Astrocyte (in vitro differentiated cells and primary cell): ENCODE results near the gene CACNA2D1. TPM values are rescaled to one million over a fixed set of nuclear protein-coding genes. Genes with fewer than 3 reads are reported as not detected.
A peak's percentile ranks its signal among the peaks of the same experiment; 100 is the strongest.

Experiments used
- DNase-seq: peaks from one replicate; pipeline ENCODE4 v3.0.0-alpha.2; 2010; ENCODE audit warnings: low read depth
- FAIRE-seq: peaks from 2 replicates; lab custom pipeline; 2011; peaks lifted over from hg19 to GRCh38; lab: Jason Lieb, UNC
- H2AFZ ChIP-seq: 2 replicates; pipeline ENCODE4 v1.6.0; 2012; ENCODE audit warnings: low read depth, low read length, inconsistent platforms
- H3K27ac ChIP-seq: 2 replicates; pipeline ENCODE4 v1.5.1; 2011; ENCODE audit warnings: low read depth, low read length, inconsistent platforms
- H3K27me3 ChIP-seq: 2 replicates; pipeline ENCODE4 v1.6.0; 2011; ENCODE audit warnings: low read length, inconsistent platforms; ENCODE audit not compliant: insufficient read depth
- H3K36me3 ChIP-seq: 2 replicates; pipeline ENCODE4 v1.5.1; 2011; ENCODE audit warnings: low read length, inconsistent platforms; ENCODE audit not compliant: insufficient read depth
- H3K4me1 ChIP-seq: 2 replicates; pipeline ENCODE4 v1.5.1; 2011; ENCODE audit warnings: low read length, inconsistent platforms; ENCODE audit not compliant: insufficient read depth
- H3K4me2 ChIP-seq: 2 replicates; pipeline ENCODE4 v1.6.0; 2012; ENCODE audit warnings: low read length, inconsistent platforms
- H3K4me3 ChIP-seq: 2 replicates; pipeline ENCODE4 v1.5.1; 2011; ENCODE audit warnings: low read depth, mild to moderate bottlenecking, low read length, inconsistent platforms; ENCODE audit not compliant: insufficient read depth
- H3K79me2 ChIP-seq: 2 replicates; pipeline ENCODE4 v1.6.0; 2012; ENCODE audit warnings: mild to moderate bottlenecking, low read length, inconsistent platforms; ENCODE audit not compliant: insufficient read depth
- H3K9ac ChIP-seq: 2 replicates; pipeline ENCODE4 v1.6.0; 2012; ENCODE audit warnings: mild to moderate bottlenecking, low read length, inconsistent platforms
- H3K9me3 ChIP-seq: 2 replicates; pipeline ENCODE4 v1.5.1; 2012; ENCODE audit warnings: low read depth, mild to moderate bottlenecking, low read length, inconsistent platforms; ENCODE audit not compliant: insufficient read depth
- H4K20me1 ChIP-seq: 2 replicates; pipeline ENCODE4 v1.6.0; 2012; ENCODE audit warnings: low read length, inconsistent platforms; ENCODE audit not compliant: insufficient read depth
- H3K27ac Mint-ChIP-seq: one replicate; pipeline ENCODE4 v1.8.0; 2021; ENCODE audit warnings: mild to moderate bottlenecking, mixed read lengths; ENCODE audit not compliant: unreplicated experiment
- H3K27me3 Mint-ChIP-seq: one replicate; pipeline ENCODE4 v1.8.0; 2021; ENCODE audit warnings: low read depth, mixed read lengths; ENCODE audit not compliant: unreplicated experiment
- H3K36me3 Mint-ChIP-seq: one replicate; pipeline ENCODE4 v1.8.0; 2021; ENCODE audit warnings: low read depth, mixed read lengths; ENCODE audit not compliant: unreplicated experiment
- H3K4me1 Mint-ChIP-seq: one replicate; pipeline ENCODE4 v1.8.0; 2021; ENCODE audit warnings: low read depth, mixed read lengths; ENCODE audit not compliant: unreplicated experiment
- H3K4me3 Mint-ChIP-seq: one replicate; pipeline ENCODE4 v1.8.0; 2021; ENCODE audit warnings: mild to moderate bottlenecking, moderate library complexity, mixed read lengths; ENCODE audit not compliant: unreplicated experiment
- H3K9me3 Mint-ChIP-seq: one replicate; pipeline ENCODE4 v1.8.0; 2021; ENCODE audit warnings: mild to moderate bottlenecking, mixed read lengths; ENCODE audit not compliant: unreplicated experiment
- EZH2 ChIP-seq: IDR thresholded peaks from 2 replicates; pipeline ENCODE4 v1.6.1; 2012; ENCODE audit warnings: mild to moderate bottlenecking, low read length, inconsistent platforms; ENCODE audit not compliant: insufficient read depth
- total RNA-seq: library from RNA; stranded (reverse); gene quantifications from 2 replicates; pipeline ENCODE4 v1.2.1, GENCODE V29; 2021
- TF ChIP-seq, protein P1 (sequence below): IDR thresholded peaks from 2 replicates; pipeline ENCODE4 v1.5.1; 2011; ENCODE audit warnings: low read depth, mild to moderate bottlenecking, inconsistent platforms, low read length, moderate library complexity; ENCODE audit not compliant: insufficient read depth

Gene CACNA2D1
- total RNA-seq, 1 donor from 2014 or later = 53.4 TPM

DNA sequence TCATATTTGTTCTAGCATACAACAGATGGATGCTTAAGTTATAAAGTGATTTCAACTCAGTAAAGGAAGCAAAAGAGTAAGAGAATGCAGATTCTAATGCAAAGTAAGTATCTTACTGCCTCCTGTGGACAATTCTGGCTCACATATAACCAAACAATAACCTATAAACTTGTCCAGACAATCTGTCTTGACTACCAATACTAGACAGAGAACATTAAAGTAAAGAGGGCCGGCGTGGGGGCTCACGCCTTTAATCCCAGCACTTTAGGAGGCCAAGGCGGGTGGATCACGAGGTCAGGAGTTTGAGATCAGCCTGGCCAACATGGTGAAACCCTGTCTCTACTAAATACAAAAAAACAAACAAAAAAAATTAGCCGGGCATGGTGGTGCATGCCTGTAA lies 329.3 kb downstream of the CACNA2D1 start:
- no peaks in the 10 kb centered on the region for H3K27me3 ChIP-seq
- H4K20me1 ChIP-seq = no peaks in the 10 kb centered on the region
- no peak overlapping the region for H2AFZ ChIP-seq
- TF ChIP-seq, protein P1, sequence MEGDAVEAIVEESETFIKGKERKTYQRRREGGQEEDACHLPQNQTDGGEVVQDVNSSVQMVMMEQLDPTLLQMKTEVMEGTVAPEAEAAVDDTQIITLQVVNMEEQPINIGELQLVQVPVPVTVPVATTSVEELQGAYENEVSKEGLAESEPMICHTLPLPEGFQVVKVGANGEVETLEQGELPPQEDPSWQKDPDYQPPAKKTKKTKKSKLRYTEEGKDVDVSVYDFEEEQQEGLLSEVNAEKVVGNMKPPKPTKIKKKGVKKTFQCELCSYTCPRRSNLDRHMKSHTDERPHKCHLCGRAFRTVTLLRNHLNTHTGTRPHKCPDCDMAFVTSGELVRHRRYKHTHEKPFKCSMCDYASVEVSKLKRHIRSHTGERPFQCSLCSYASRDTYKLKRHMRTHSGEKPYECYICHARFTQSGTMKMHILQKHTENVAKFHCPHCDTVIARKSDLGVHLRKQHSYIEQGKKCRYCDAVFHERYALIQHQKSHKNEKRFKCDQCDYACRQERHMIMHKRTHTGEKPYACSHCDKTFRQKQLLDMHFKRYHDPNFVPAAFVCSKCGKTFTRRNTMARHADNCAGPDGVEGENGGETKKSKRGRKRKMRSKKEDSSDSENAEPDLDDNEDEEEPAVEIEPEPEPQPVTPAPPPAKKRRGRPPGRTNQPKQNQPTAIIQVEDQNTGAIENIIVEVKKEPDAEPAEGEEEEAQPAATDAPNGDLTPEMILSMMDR = no peak
- no peak for TF ChIP-seq EZH2
- H3K9me3 Mint-ChIP-seq = no peaks in the 10 kb centered on the region
- no peak overlapping the region for H3K27ac Mint-ChIP-seq
- no peaks in the 10 kb centered on the region for H3K79me2 ChIP-seq
- DNase-seq (no peak), FAIRE-seq (no peak)
- no peaks in the 10 kb centered on the region for H3K4me1 Mint-ChIP-seq
- H3K9ac ChIP-seq = no peak overlapping the region
- peaks cover under 1% of the 10 kb centered on the region for H3K4me1 ChIP-seq
- no peak overlapping the region for H3K4me2 ChIP-seq
- H3K9me3 ChIP-seq = no peaks in the 10 kb centered on the region
- no peaks in the 10 kb centered on the region for H3K27me3 Mint-ChIP-seq
- H3K4me3 Mint-ChIP-seq = no peak overlapping the region
- no peaks in the 10 kb centered on the region for H3K36me3 ChIP-seq
- no peak overlapping the region for H3K27ac ChIP-seq
- no peak overlapping the region for H3K4me3 ChIP-seq
- no peaks in the 10 kb centered on the region for H3K36me3 Mint-ChIP-seq

DNA sequence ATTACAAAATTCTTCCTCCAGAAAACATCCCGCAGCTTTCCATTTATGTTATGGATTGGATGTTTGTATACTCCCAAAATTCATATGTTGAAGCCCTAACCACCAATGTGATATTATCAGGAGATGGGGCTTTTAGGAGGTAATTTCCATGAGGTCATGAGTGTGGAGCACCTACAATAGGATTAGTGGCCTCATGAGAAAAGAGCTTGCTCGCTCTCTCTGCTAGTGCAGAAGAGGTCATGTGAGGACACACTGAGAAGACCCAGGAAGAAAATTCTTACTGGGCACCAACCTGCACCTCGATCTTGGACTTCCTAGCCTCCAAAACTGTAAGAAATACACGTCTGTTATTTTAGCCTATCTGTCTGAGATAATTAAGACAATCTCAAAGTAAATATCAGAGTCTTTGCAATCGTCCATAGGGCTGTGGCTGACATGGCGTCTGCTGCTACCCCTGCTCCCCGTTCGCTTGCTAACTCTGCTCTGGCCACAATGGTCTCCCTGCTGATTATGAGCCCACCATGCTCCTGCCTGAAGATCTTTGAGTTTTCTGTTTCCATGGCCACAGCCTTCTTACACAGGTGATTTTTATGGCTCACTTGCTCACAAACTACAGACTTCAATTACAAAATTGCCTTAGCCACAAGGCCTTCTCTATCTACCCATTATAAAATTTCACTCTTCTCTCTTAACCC lies 333.3 kb downstream of the CACNA2D1 start:
- TF ChIP-seq, protein P1 = no peak
- no peak for TF ChIP-seq EZH2
- peak overlapping the region; percentile 21 for H3K27ac ChIP-seq
- no peak for DNase-seq
- H2AFZ ChIP-seq = no peak overlapping the region
- peaks cover 4% of the 10 kb centered on the region for H3K4me1 Mint-ChIP-seq
- no peaks in the 10 kb centered on the region for H3K27me3 ChIP-seq
- H3K4me3 Mint-ChIP-seq = no peak overlapping the region
- H3K36me3 Mint-ChIP-seq = peaks cover 3% of the 10 kb centered on the region
- no peaks in the 10 kb centered on the region for H3K9me3 Mint-ChIP-seq
- no peaks in the 10 kb centered on the region for H3K27me3 Mint-ChIP-seq
- H3K79me2 ChIP-seq = no peaks in the 10 kb centered on the region
- FAIRE-seq = no peak
- no peaks in the 10 kb centered on the region for H4K20me1 ChIP-seq
- H3K9ac ChIP-seq = no peak overlapping the region
- H3K27ac Mint-ChIP-seq = no peak overlapping the region
- no peaks in the 10 kb centered on the region for H3K36me3 ChIP-seq
- H3K4me2 ChIP-seq = no peak overlapping the region
- H3K4me3 ChIP-seq = no peak overlapping the region
- peaks cover 7% of the 10 kb centered on the region for H3K4me1 ChIP-seq
- H3K9me3 ChIP-seq = no peaks in the 10 kb centered on the region

DNA sequence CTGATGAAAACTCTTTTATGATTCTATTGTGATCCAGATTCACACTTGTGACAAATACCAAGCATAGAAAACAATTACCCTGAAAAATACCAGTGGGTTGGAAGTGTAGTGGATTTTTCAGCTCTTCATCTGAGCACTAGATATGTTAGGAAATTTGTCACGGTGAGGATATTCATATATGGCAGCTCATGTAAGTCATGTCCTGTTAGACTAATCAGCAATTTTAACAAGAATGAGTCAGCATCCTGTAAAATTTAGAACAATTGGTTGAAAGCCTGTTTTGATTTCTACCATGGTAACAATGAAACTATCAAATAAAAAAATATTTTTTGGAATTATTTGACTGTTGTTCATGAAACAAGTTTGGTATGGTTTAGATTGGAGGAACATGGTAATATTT lies 334.3 kb downstream of the CACNA2D1 start:
- no peak overlapping the region for H3K4me3 Mint-ChIP-seq

More for the DNA sequence above, 334.3 kb downstream of the CACNA2D1 start:
- no peaks in the 10 kb centered on the region for H3K79me2 ChIP-seq
- no peaks in the 10 kb centered on the region for H3K9me3 ChIP-seq
- H4K20me1 ChIP-seq = no peaks in the 10 kb centered on the region
- H3K9ac ChIP-seq = no peak overlapping the region
- Mint-ChIP-seq H3K4me1 (peaks cover 5% of the 10 kb centered on the region), H3K9me3 (no peaks in the 10 kb centered on the region), H3K36me3 (peaks cover 3% of the 10 kb centered on the region), H3K27me3 (no peaks in the 10 kb centered on the region), H3K27ac (no peak overlapping the region)
- no peak overlapping the region for H2AFZ ChIP-seq
- TF ChIP-seq EZH2 = no peak
- TF ChIP-seq, protein P1 = no peak
- FAIRE-seq = no peak
- no peak overlapping the region for H3K4me3 ChIP-seq
- H3K27me3 ChIP-seq = no peaks in the 10 kb centered on the region
- no peak overlapping the region for H3K4me2 ChIP-seq
- no peaks in the 10 kb centered on the region for H3K36me3 ChIP-seq
- peak overlapping the region; percentile 21 for H3K27ac ChIP-seq
- peak; percentile 41 for DNase-seq
- peaks cover 7% of the 10 kb centered on the region for H3K4me1 ChIP-seq
